GM19463 (cell line): ENCODE results near the gene TP53INP2.
"Not testable (repeated sequence)": the region's sequence is repeated elsewhere in the genome, so short reads cannot be mapped to it uniquely, and the experiment has no call there.

Experiments used
- ATAC-seq: cut with Tn5 transposase; IDR thresholded peaks from one replicate; pipeline ENCODE4 v1.9.1; 2021; ENCODE audit warnings: mild to moderate bottlenecking, moderate library complexity; ENCODE audit not compliant: unreplicated experiment

Gene TP53INP2

GRCh38 chr20:34720266-34720665, 16.1 kb downstream of the TP53INP2 start:
- ATAC-seq = no peak

GRCh38 chr20:34722560-34722959, 18.4 kb downstream of the TP53INP2 start:
- ATAC-seq = not testable (repeated sequence)

GRCh38 chr20:34724172-34724571, 20.0 kb downstream of the TP53INP2 start:
- ATAC-seq = no peak

DNA sequence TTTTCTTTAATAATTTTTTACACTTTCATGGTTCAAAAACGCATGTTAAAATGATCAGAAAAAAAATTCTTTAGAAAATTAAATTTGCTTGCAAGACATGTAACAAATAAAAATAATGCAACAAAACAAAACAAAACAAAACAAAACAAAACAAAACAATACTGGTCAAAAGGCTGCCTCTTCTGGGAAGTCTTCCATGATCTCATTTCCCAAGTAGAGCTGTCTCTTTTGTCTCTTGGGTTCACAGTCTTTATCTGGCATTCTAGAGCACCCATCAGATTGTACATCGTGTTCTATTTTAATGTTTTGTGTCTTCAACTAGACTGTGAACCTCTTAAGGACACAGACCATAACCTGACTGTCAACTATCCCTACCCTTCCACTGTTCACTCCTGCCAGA, 25.3 kb downstream of the TP53INP2 start:
- no peak for ATAC-seq

- ATAC-seq = no peak
These were observed 28.4 kb downstream of the TP53INP2 start for GRCh38 chr20:34732523-34732922.

DNA sequence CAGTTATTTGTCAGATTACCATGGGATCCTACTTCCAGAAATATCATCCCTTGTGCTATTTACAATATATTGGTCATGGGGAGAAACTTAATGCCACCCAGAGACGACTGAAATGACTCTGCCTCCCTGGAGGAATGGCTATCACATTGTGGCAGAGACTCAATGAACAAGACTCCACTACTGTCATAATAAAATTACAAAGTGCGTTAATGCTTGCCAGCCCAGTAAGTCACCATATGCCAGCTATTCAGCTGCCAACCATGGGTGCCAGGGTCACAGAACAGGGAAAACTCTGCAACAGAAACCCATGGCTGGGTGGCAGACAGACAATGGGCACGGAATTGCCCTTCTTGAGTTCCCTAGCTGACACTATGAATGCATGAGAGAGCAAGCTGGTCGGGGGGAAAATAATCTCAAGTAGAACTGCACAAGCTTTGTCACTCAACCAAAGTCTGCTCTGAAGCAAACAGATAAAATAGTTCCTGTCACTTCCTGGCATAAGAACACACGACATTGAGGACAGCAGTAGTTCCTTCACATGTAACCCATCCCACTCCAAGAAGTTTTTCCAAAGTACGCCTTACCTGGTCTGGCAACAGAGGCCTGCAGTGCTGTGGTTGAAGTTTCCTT, 32.1 kb downstream of the TP53INP2 start:
- ATAC-seq = no peak

GRCh38 chr20:34743039-34743438, 38.9 kb downstream of the TP53INP2 start:
- no peak for ATAC-seq

GRCh38 chr20:34744340-34744739, 40.2 kb downstream of the TP53INP2 start:
- ATAC-seq = no peak

GRCh38 chr20:34744847-34745246, 40.7 kb downstream of the TP53INP2 start:
- no peak for ATAC-seq

GRCh38 chr20:34746674-34747073, 42.5 kb downstream of the TP53INP2 start:
- no peak for ATAC-seq

GRCh38 chr20:34747479-34747878, 43.3 kb downstream of the TP53INP2 start:
- no peak for ATAC-seq

DNA sequence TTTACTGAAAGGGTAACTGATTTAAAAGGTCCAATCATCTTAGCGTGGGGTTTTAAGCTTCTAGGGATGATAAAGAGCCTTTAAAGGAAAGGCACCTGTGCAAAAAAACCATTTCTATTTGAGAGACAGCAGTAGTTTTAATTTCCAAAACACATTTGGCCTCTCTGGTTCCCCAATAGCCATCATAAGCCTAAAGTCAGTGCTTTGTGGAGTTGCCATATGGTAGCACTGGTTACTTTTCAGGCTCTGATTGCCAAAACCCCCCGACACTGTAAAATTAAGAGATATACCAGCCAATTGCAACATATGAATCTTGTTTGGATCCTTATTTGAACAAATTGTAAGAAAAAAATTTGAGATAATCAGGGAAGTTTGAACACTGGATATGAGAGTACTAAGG, 44.6 kb downstream of the TP53INP2 start:
- no peak for ATAC-seq

DNA sequence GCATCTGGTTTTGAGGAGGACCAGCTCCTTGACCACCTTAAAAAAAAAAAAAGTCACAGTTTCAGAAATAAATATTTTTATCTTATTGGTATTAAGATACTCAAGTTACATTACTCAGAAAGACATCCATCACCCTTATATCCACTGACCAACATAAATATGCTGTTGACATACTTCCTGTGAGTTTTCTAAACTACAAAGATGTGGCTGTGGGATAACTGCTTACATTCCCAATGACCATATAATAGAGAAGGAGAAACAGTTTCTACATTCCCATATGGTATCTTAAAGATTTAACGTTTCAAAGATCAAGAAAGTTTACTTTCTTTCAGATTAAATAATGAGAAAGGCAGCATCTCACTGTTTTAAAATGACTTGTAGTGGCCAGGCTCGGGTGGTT, 46.3 kb downstream of the TP53INP2 start:
- ATAC-seq = no peak

- ATAC-seq = no peak
These were observed 47.3 kb downstream of the TP53INP2 start for GRCh38 chr20:34751453-34751852.

GRCh38 chr20:34753706-34754461, 49.7 kb downstream of the TP53INP2 start:
- no peak for ATAC-seq

GRCh38 chr20:34754611-34755010, 50.5 kb downstream of the TP53INP2 start:
- ATAC-seq = no peak

GRCh38 chr20:34755367-34755766, 51.2 kb downstream of the TP53INP2 start:
- no peak for ATAC-seq

DNA sequence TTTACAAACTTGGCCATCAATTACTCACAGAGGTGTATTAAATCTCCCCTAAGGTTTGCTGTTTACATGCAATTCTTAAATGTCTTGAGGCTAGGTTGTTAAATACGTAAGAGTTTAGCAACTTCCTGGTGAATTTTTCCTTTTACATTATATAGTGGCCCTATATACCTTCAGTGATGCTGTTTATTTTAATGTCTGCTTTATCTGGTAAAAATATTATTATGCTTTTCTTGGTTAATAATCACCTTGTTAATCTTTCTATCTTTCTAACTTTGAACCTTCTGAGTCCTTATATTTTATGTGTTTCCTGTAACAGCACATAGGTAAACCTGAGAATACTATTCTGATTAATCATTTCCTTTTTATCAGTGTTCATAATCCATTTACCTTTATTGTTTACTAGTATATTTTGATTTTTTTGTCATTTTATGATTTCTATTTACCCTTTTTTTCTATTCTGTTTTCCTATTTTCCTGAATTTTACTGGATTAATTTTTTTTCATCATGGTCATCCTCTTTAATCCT, 57.9 kb downstream of the TP53INP2 start:
- ATAC-seq = no peak
